Testis (tissue), 3 donors: ENCODE data around the gene MAP1LC3B. TPM values are rescaled to one million over a fixed set of nuclear protein-coding genes. Genes with fewer than 3 reads are reported as not detected.

Experiments used
- DNase-seq: peaks from one replicate; pipeline ENCODE4 v3.0.0-alpha.2; 2019
- H3K27ac ChIP-seq, 2 donors: fragments of 200-600 bp; sonication (generic); one replicate each; pipeline ENCODE4 v1.5.1; 2019
- H3K27me3 ChIP-seq: fragments of 200-600 bp; sonication (generic); one replicate; pipeline ENCODE4 v1.5.1; 2019
- H3K36me3 ChIP-seq: fragments of 200-600 bp; sonication (generic); one replicate; pipeline ENCODE4 v1.5.1; 2017; ENCODE audit warnings: low read depth; ENCODE audit errors: missing control alignments
- H3K4me1 ChIP-seq: fragments of 200-600 bp; sonication (generic); one replicate; pipeline ENCODE4 v1.5.1; 2019
- H3K4me3 ChIP-seq, 2 donors: fragments of 200-600 bp; sonication (generic); one replicate each; pipeline ENCODE4 v1.5.1; 2017 to 2019
- H3K9me3 ChIP-seq: fragments of 200-600 bp; sonication (generic); one replicate; pipeline ENCODE4 v1.5.1; 2017
- POLR2A ChIP-seq: fragments of 450-650 bp; IDR thresholded peaks from one replicate; pipeline ENCODE4 v1.6.1; 2017; ENCODE audit warnings: antibody characterized with exemption, mild to moderate bottlenecking, moderate library complexity
- WGBS, 2 donors: methylation state at CpG; one replicate each; pipeline ENCODE4 v1.1.5; 2018; 5-methylcytosine and 5-hydroxymethylcytosine counted together
- intact Hi-C: fragments of 100-400 bp; cut with DNase I; formaldehyde crosslinking; loops from one replicate; pipeline ENCODE4 v1.15.1; 2023; ENCODE audit warnings: low total_unique reads
- polyA plus RNA-seq: library from polyadenylated mRNA; stranded (reverse); fragments of 350-450 nt; fragmentation: Illumina TruSeq; extraction: RNeasy Lipid Tissue Mini Kit (QIAGEN cat#74804); gene quantifications from one replicate; pipeline ENCODE4 v1.2.3, GENCODE V29; 2014; ENCODE audit warnings: low read depth, low replicate concordance; ENCODE audit not compliant: insufficient read depth
- total RNA-seq, 2 donors: library from RNA; depleted of rRNA; stranded (reverse); fragments of >200 nt; gene quantifications; one replicate each; pipeline ENCODE4 v1.2.3, GENCODE V29; 2016
- TF ChIP-seq, protein P1 (sequence below), 3 experiments: fragments of 450-650 bp in 2 of 3; fragments of 200-600 bp in 1 of 3; sonication (generic) in 1 of 3; IDR thresholded peaks; one replicate each; pipeline ENCODE4 v1.5.1; 2016 to 2019; ENCODE audit warnings: antibody characterized with exemption in 3 of 3, mild to moderate bottlenecking in 2 of 3, moderate library complexity in 1 of 3

Gene MAP1LC3B
- total and polyA plus RNA-seq, 3 donors from 2014 or later, result 69.1 to 114 (median 73.1) TPM

DNA sequence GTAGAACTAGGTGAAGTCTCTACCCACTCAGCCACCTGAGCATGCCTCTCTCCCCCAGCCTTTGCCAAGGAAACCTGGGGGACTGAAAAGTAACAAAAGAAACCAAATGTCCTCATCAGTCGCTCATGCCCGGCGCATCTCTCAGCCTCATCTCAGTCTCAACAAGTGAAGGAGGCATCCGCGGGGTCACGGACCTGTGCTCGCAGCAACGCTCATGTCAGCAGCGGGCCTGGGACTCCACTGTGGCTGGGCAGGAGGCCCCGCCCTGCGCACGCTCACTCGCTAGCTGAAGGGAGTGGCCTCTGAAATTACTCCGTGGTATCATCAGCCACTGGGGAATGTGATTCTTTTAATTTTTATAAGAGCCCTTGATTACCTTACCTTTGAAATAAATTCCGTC, 31.3 kb downstream of the MAP1LC3B start:
- WGBS, 2 donors, result 88 to 94% methylated on average over 15 of the region's 15 CpGs
- Histone ChIP-seq H3K4me3 (no peak overlapping the region), H3K4me1 (no peaks in the 10 kb centered on the region), H3K36me3 (no peaks in the 10 kb centered on the region), H3K27ac (no peak overlapping the region), H3K9me3 (no peaks in the 10 kb centered on the region), H3K27me3 (no peaks in the 10 kb centered on the region)
- DNase-seq, result no peak
- intact Hi-C loops, result no loop called here
- TF ChIP-seq POLR2A, result no peak
- TF ChIP-seq, protein P1, sequence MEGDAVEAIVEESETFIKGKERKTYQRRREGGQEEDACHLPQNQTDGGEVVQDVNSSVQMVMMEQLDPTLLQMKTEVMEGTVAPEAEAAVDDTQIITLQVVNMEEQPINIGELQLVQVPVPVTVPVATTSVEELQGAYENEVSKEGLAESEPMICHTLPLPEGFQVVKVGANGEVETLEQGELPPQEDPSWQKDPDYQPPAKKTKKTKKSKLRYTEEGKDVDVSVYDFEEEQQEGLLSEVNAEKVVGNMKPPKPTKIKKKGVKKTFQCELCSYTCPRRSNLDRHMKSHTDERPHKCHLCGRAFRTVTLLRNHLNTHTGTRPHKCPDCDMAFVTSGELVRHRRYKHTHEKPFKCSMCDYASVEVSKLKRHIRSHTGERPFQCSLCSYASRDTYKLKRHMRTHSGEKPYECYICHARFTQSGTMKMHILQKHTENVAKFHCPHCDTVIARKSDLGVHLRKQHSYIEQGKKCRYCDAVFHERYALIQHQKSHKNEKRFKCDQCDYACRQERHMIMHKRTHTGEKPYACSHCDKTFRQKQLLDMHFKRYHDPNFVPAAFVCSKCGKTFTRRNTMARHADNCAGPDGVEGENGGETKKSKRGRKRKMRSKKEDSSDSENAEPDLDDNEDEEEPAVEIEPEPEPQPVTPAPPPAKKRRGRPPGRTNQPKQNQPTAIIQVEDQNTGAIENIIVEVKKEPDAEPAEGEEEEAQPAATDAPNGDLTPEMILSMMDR (IDR thresholded peaks at IDR 0.05), result no peak

DNA sequence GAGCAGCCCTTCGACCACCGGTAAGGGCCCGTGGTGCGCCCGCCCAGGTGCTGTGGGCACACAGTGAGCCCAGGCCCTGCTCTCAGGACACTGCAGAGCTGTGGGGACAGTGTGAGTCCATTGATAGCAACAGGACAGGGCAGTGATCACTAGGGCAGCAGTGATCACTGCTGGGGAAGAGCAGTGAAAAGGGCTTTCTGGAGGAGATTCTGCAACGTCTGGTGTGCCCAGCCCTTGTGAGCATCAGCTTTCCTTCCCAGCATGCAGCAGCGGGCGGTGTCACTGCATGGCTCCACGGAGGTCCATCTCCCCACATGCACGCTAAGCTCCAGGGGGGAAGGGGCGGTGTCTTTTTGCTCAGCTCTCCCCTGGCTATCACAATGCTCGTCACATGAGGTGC, 32.1 kb downstream of the MAP1LC3B start:
- Histone ChIP-seq H3K9me3 (no peaks in the 10 kb centered on the region), H3K4me3 (no peak overlapping the region), H3K4me1 (no peaks in the 10 kb centered on the region), H3K27ac (no peak overlapping the region), H3K27me3 (no peaks in the 10 kb centered on the region), H3K36me3 (no peaks in the 10 kb centered on the region)
- intact Hi-C loops, result no loop called here
- TF ChIP-seq, protein P1 (IDR thresholded peaks at IDR 0.05), result no peak
- no peak for TF ChIP-seq POLR2A
- no peak for DNase-seq
- 82 to 89% methylated on average over 9 to 12 of the region's 12 CpGs for WGBS, 2 donors

DNA sequence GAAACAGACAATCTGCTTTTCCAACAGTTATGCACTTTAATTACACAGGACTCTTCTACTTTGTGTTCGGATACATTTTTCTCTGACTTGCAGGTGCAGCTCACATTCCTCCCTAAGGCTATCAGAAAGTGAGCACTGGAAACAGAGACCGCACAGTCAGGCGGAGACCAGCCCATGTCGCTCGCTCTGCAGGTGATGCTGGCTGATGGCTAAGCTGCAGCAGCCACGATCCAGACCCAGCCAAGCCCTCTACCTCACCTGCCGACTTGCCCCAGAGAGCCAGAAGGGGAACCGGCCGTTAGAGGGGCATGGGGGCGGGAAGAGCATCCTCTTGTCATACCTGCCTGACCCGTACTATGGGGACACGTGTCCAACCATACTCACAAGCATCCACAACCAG, 33.8 kb downstream of the MAP1LC3B start:
- no peaks in the 10 kb centered on the region for H3K27me3 ChIP-seq
- 92 to 100% methylated on average over 1 to 12 of the region's 12 CpGs for WGBS, 2 donors
- H3K4me1 ChIP-seq, result no peaks in the 10 kb centered on the region
- no peaks in the 10 kb centered on the region for H3K9me3 ChIP-seq
- no peak overlapping the region for H3K27ac ChIP-seq
- DNase-seq, result no peak
- H3K36me3 ChIP-seq, result no peaks in the 10 kb centered on the region
- TF ChIP-seq, protein P1 (IDR thresholded peaks at IDR 0.05), result no peak
- no peak for TF ChIP-seq POLR2A
- no peak overlapping the region for H3K4me3 ChIP-seq
- intact Hi-C loops, result no loop called here

DNA sequence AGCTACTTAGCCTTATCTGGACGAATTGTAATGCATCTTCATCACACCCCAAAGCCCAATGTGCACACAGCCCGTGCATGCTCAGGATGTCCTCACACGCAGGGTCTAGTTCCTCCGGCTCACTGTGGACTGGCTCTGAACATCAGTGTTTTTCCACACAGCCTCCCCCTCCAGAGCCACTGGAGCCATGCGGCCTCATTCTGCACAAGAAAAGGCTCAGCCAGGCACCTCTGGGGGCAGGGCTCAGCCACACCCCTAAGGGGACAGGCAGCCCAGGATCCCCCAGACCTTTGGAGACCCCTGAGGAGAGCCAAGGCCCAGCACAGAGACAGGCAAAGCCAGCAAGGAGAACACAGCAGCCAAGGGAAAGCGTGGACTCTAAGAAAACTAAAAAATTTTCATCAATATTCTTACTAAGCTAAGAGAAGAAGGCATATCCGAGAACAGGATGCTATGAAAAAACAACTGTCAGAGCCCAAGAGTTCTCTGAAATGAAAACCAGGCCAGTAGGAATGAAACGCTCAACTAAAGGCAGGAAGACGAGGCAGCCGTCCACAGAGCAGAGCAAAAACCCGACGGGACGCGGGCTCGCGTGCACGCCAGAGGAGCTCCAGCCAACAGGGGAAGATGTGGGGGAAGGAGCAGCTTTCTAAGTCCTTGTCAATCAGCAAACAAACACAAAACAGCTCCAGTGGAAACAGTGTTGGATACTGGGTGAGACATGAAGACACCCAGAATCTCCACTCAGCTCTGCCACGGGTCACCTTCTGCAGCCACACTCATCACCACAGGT, 34.5 kb downstream of the MAP1LC3B start:
- Histone ChIP-seq H3K36me3 (no peaks in the 10 kb centered on the region), H3K4me1 (no peaks in the 10 kb centered on the region), H3K27me3 (no peaks in the 10 kb centered on the region), H3K4me3 (no peak overlapping the region), H3K9me3 (no peaks in the 10 kb centered on the region), H3K27ac (no peak overlapping the region)
- no peak for DNase-seq
- TF ChIP-seq POLR2A, result no peak
- TF ChIP-seq, protein P1 (IDR thresholded peaks at IDR 0.05), result no peak
- WGBS, 2 donors, result 79% methylated on average over 14 to 18 of the region's 18 CpGs
- intact Hi-C loops, result no loop called here

DNA sequence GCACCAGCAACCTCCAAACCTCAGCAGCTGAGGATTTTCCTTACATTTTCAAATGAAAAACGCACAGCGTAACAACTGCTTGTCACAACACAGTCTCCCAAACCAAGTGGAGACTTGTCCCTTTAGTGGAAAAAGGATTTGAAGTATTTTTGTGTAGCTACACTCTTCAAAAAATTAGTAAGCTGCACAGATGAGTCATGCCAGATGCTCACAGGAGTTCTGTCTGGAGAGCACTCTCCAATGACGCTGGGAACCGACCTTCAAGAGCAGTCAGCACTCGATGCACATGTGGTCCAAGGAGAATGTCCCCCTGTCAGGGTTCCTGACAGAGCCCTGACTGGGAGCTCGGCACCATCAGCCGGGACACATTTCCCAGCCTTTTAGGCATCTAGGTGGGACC, 39.8 kb downstream of the MAP1LC3B start:
- no peaks in the 10 kb centered on the region for H3K27me3 ChIP-seq
- TF ChIP-seq, protein P1 (IDR thresholded peaks at IDR 0.05), result no peak
- no peaks in the 10 kb centered on the region for H3K9me3 ChIP-seq
- no peak for DNase-seq
- H3K4me1 ChIP-seq, result peaks cover 19% of the 10 kb centered on the region
- WGBS, 2 donors, result 72 to 81% methylated on average over 7 of the region's 7 CpGs
- H3K36me3 ChIP-seq, result no peaks in the 10 kb centered on the region
- no peak overlapping the region for H3K4me3 ChIP-seq
- H3K27ac ChIP-seq, result no peak overlapping the region
- intact Hi-C loops, result no loop called here
